Activated naive CD8-positive, alpha-beta T cell treated with anti-CD3 and anti-CD28 coated beads, Interleukin-2, amount 10 ng/mL, durations not matched to agents 7 days and 5 days (primary cell): ENCODE results near the gene PRSS12. TPM values are rescaled to one million over a fixed set of nuclear protein-coding genes. Genes with fewer than 3 reads are reported as not detected.
"Not testable (repeated sequence)": the region's sequence is repeated elsewhere in the genome, so short reads cannot be mapped to it uniquely, and the experiment has no call there.

Experiments used
- ATAC-seq: fragments of 150-1000 bp; cut with Tn5 transposase; one replicate; pipeline ENCODE4 v1.10.0; 2021; ENCODE audit warnings: low read depth, moderate library complexity
- POLR2A ChIA-PET: fragments of 350-600 bp; sonication (Branson Sonifier 250); formaldehyde crosslinking; loops from one replicate; lab custom pipeline; 2021; ENCODE audit warnings: antibody characterized with exemption; lab: Charles Lee
- DNase-seq: peaks from one replicate; pipeline ENCODE4 v3.0.0; 2021
- H3K27ac Mint-ChIP-seq: one replicate; pipeline ENCODE4 v1.8.0; 2022; ENCODE audit warnings: mild to moderate bottlenecking, mixed read lengths
- H3K27me3 Mint-ChIP-seq: one replicate; pipeline ENCODE4 v1.8.0; 2022; ENCODE audit warnings: mild to moderate bottlenecking, moderate library complexity, mixed read lengths
- H3K36me3 Mint-ChIP-seq: one replicate; pipeline ENCODE4 v1.8.0; 2021; ENCODE audit warnings: mild to moderate bottlenecking, mixed read lengths
- H3K4me1 Mint-ChIP-seq: one replicate; pipeline ENCODE4 v1.8.0; 2021; ENCODE audit warnings: mixed read lengths
- H3K4me3 Mint-ChIP-seq: one replicate; pipeline ENCODE4 v1.8.0; 2022; ENCODE audit warnings: mild to moderate bottlenecking, moderate library complexity, mixed read lengths
- H3K9me3 Mint-ChIP-seq: one replicate; pipeline ENCODE4 v1.8.0; 2021; ENCODE audit warnings: mixed read lengths
- total RNA-seq, 2 experiments: library from RNA; stranded (reverse); gene quantifications; one replicate each; pipeline ENCODE4 v1.2.3, GENCODE V29; 2021

The PRSS12 gene, protein sequence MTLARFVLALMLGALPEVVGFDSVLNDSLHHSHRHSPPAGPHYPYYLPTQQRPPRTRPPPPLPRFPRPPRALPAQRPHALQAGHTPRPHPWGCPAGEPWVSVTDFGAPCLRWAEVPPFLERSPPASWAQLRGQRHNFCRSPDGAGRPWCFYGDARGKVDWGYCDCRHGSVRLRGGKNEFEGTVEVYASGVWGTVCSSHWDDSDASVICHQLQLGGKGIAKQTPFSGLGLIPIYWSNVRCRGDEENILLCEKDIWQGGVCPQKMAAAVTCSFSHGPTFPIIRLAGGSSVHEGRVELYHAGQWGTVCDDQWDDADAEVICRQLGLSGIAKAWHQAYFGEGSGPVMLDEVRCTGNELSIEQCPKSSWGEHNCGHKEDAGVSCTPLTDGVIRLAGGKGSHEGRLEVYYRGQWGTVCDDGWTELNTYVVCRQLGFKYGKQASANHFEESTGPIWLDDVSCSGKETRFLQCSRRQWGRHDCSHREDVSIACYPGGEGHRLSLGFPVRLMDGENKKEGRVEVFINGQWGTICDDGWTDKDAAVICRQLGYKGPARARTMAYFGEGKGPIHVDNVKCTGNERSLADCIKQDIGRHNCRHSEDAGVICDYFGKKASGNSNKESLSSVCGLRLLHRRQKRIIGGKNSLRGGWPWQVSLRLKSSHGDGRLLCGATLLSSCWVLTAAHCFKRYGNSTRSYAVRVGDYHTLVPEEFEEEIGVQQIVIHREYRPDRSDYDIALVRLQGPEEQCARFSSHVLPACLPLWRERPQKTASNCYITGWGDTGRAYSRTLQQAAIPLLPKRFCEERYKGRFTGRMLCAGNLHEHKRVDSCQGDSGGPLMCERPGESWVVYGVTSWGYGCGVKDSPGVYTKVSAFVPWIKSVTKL
- total RNA-seq = not detected

GRCh38 chr4:118352843-118353533, at the start of gene PRSS12:
Gene PRSS12 (minus strand): TSS chr4:118353003. CDS start chr4:118352720, 283 bp downstream.
- H3K4me3 Mint-ChIP-seq = peak within 1 kb of the TSS; percentile 86
- POLR2A ChIA-PET = no interaction called here

GRCh38 chr4:118400356-118400755, 47.6 kb upstream of the PRSS12 start:
- H3K4me1 Mint-ChIP-seq = no peaks in the 10 kb centered on the region
- H3K27ac Mint-ChIP-seq = no peak overlapping the region
- H3K9me3 Mint-ChIP-seq = no peaks in the 10 kb centered on the region
- DNase-seq (no peak), ATAC-seq (no peak)
- POLR2A ChIA-PET = no interaction called here
- H3K4me3 Mint-ChIP-seq = no peak overlapping the region
- H3K36me3 Mint-ChIP-seq = no peaks in the 10 kb centered on the region
- H3K27me3 Mint-ChIP-seq = peaks cover 12% of the 10 kb centered on the region

More at GRCh38 chr4:118352843-118353533, at the start of gene PRSS12:
- Mint-ChIP-seq H3K9me3 (no peaks in the 10 kb centered on the region), H3K27ac (no peak within 1 kb of the TSS), H3K36me3 (peaks cover 1% of the 10 kb centered on the region), H3K4me1 (peaks cover 9% of the 10 kb centered on the region), H3K27me3 (peaks cover 72% of the 10 kb centered on the region)
- peak; percentile 80 for DNase-seq
- peak; percentile 93 for ATAC-seq

GRCh38 chr4:118399883-118400282, 47.1 kb upstream of the PRSS12 start:
- H3K4me1 Mint-ChIP-seq, H3K4me3 Mint-ChIP-seq, ATAC-seq, DNase-seq, H3K9me3 Mint-ChIP-seq, POLR2A ChIA-PET, H3K27ac Mint-ChIP-seq, H3K36me3 Mint-ChIP-seq: not testable (repeated sequence)
- H3K27me3 Mint-ChIP-seq = peaks cover 12% of the 10 kb centered on the region

- H3K27ac Mint-ChIP-seq = no peak overlapping the region
- H3K9me3 Mint-ChIP-seq = no peaks in the 10 kb centered on the region
- no peak for ATAC-seq
- DNase-seq = no peak
- peaks cover 11% of the 10 kb centered on the region for H3K27me3 Mint-ChIP-seq
- no peak overlapping the region for H3K4me3 Mint-ChIP-seq
- POLR2A ChIA-PET = no interaction called here
- H3K4me1 Mint-ChIP-seq = no peaks in the 10 kb centered on the region
- no peaks in the 10 kb centered on the region for H3K36me3 Mint-ChIP-seq
Measured at GRCh38 chr4:118398226-118399090, 45.7 kb upstream of the PRSS12 start.

DNA sequence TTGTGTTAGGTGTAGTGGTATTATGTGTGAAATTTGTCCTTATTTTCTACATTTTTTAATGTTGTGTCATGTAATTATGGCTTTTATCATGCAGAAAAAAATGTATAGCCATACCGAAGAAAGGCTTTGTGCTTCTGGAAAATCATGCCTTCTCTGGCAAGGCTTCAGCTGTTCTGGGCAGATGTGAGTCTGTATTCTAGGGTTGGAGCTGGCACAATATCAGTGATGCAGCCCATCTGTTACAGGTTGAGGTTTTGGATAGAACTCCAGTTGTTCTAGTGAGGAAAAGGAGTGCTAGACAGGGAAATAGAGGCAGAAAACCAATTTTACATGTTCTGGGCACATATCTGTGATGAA, 44.8 kb upstream of the PRSS12 start:
- no peak for ATAC-seq
- peaks cover 2% of the 10 kb centered on the region for H3K9me3 Mint-ChIP-seq
- peaks cover 12% of the 10 kb centered on the region for H3K27me3 Mint-ChIP-seq
- H3K4me3 Mint-ChIP-seq = no peak overlapping the region
- no peaks in the 10 kb centered on the region for H3K36me3 Mint-ChIP-seq
- no peak overlapping the region for H3K27ac Mint-ChIP-seq
- H3K4me1 Mint-ChIP-seq = no peaks in the 10 kb centered on the region
- no peak for DNase-seq
- POLR2A ChIA-PET = no interaction called here

GRCh38 chr4:118396881-118397622, 44.2 kb upstream of the PRSS12 start:
- POLR2A ChIA-PET = no interaction called here

GRCh38 chr4:118395057-118395644, 42.3 kb upstream of the PRSS12 start:
- DNase-seq (no peak), ATAC-seq (no peak)
- Mint-ChIP-seq H3K36me3 (no peaks in the 10 kb centered on the region), H3K4me3 (no peak overlapping the region), H3K27me3 (peaks cover 4% of the 10 kb centered on the region), H3K9me3 (peaks cover 2% of the 10 kb centered on the region), H3K27ac (no peak overlapping the region), H3K4me1 (no peaks in the 10 kb centered on the region)
- POLR2A ChIA-PET = no interaction called here

More at GRCh38 chr4:118396881-118397622, 44.2 kb upstream of the PRSS12 start:
- Mint-ChIP-seq H3K27ac (no peak overlapping the region), H3K4me3 (no peak overlapping the region), H3K9me3 (peaks cover 2% of the 10 kb centered on the region), H3K36me3 (no peaks in the 10 kb centered on the region), H3K27me3 (peaks cover 12% of the 10 kb centered on the region), H3K4me1 (no peaks in the 10 kb centered on the region)
- no peak for ATAC-seq
- DNase-seq = no peak

GRCh38 chr4:118392509-118392908, 39.7 kb upstream of the PRSS12 start:
- H3K27ac Mint-ChIP-seq, DNase-seq, POLR2A ChIA-PET, H3K36me3 Mint-ChIP-seq, H3K4me3 Mint-ChIP-seq, H3K9me3 Mint-ChIP-seq, H3K27me3 Mint-ChIP-seq, H3K4me1 Mint-ChIP-seq, ATAC-seq: not testable (repeated sequence)

DNA sequence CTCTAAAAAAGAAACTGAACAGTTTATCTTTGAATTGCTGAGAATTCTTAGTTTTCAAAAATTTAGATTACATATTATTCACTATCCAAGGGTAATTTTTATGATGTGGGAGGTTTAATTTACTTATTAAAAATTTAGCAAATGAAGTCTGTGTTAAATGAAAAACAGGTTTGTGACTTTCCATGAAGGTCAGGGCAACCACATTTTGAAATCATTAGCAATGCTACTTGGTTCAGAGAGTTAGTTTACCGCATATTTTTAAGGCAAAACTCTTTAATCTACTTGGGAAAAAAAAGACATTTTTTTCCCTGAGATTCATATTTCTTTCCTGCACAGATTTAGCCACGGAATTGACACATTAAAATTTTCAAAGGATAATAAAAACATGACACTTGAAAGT, 37.3 kb upstream of the PRSS12 start:
- H3K27ac Mint-ChIP-seq = no peak overlapping the region

DNA sequence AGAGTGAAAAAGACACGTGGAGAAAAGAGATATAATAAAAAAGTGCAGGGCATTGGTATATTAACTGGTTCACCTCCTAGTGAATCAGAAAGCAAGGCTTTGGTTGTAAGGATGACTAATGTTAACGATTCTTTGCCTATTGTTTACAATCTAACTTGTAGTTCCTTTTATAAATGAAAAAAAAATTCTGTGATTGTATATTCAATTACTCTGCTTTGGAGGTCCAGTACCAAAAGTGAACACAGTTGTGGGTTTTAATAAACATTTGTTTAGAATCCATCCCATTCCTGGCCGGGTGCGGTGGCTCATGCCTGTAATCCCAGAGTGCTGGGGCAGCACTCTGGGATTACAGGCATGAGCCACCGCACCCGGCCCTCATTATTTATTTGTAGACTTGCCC, 36.9 kb upstream of the PRSS12 start:
- no peak overlapping the region for H3K4me3 Mint-ChIP-seq
- H3K4me1 Mint-ChIP-seq = no peaks in the 10 kb centered on the region
- DNase-seq = no peak
- no peak for ATAC-seq
- H3K9me3 Mint-ChIP-seq = peaks cover 5% of the 10 kb centered on the region
- H3K27me3 Mint-ChIP-seq = peaks cover 10% of the 10 kb centered on the region
- peaks cover 1% of the 10 kb centered on the region for H3K36me3 Mint-ChIP-seq
- POLR2A ChIA-PET = no interaction called here
- no peak overlapping the region for H3K27ac Mint-ChIP-seq

More for the DNA sequence above, 37.3 kb upstream of the PRSS12 start:
- H3K4me1 Mint-ChIP-seq = no peaks in the 10 kb centered on the region
- peaks cover 1% of the 10 kb centered on the region for H3K36me3 Mint-ChIP-seq
- no peak overlapping the region for H3K4me3 Mint-ChIP-seq
- DNase-seq = no peak
- peaks cover 5% of the 10 kb centered on the region for H3K9me3 Mint-ChIP-seq
- POLR2A ChIA-PET = no interaction called here
- no peak for ATAC-seq
- peaks cover 10% of the 10 kb centered on the region for H3K27me3 Mint-ChIP-seq

DNA sequence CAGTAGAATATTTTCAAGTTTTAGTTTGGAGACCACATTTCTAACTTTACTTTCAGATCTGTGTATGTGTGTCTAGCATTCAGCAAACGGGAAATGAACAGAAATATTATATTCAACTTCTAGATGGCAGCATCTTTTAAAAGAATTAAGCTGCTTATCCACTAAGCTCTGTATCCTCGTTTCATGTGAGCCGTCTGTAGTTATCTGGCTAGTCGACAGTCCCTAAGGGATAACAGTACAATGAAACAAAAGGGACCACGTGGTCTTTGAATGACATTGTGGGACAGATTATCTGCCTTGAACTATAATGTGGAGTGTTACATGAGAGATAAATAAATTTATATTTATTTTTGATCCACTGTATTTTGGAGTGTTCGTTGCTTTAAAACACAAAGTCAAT, 35.8 kb upstream of the PRSS12 start:
- Mint-ChIP-seq H3K4me3 (no peak overlapping the region), H3K4me1 (no peaks in the 10 kb centered on the region), H3K9me3 (peaks cover 5% of the 10 kb centered on the region), H3K36me3 (peaks cover 1% of the 10 kb centered on the region), H3K27ac (no peak overlapping the region), H3K27me3 (peaks cover 15% of the 10 kb centered on the region)
- ATAC-seq (no peak), DNase-seq (no peak)
- POLR2A ChIA-PET = no interaction called here

DNA sequence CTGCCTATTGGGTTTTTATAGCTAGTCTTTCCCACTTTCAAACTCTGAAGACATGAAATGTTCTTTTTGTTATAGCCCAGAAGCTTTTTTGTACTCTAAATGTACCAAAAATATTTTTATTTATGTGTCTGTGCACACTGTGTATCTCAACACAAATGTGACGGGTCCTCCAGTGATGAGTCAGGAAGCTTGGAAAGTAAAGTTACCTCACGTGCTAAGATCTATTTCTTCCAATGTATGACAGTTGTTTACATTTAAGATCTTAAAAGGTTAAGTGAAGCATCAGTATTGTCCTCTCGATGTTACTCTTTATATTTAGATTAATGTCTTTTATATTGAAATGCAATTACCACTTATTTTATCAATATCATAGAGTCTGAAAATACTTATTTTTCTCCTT, 29.1 kb upstream of the PRSS12 start:
- POLR2A ChIA-PET = no interaction called here
- DNase-seq (no peak), ATAC-seq (no peak)
- Mint-ChIP-seq H3K9me3 (peaks cover 3% of the 10 kb centered on the region), H3K27ac (no peak overlapping the region), H3K4me1 (no peaks in the 10 kb centered on the region), H3K36me3 (peaks cover 1% of the 10 kb centered on the region), H3K4me3 (no peak overlapping the region), H3K27me3 (peaks cover 17% of the 10 kb centered on the region)
